GM11168 (cell line): ENCODE data around the gene ERICH2.

Experiments used
- in situ Hi-C: fragments of 300-500 bp; cut with MboI; formaldehyde crosslinking; loops from one replicate; pipeline ENCODE4 v1.12.0; 2022; ENCODE audit warnings: low sequenced_read_pairs; ENCODE audit not compliant: unreplicated experiment

ERICH2 gene

GRCh38 chr2:170829036-170829435 is 58.9 kb downstream of the ERICH2 start:
- in situ Hi-C loops, result no loop called here

- in situ Hi-C loops, result no loop called here
Observed at GRCh38 chr2:170830166-170830565, 60.0 kb downstream of the ERICH2 start.

GRCh38 chr2:170831115-170831514 is 60.9 kb downstream of the ERICH2 start:
- in situ Hi-C loops, result no loop called here

- in situ Hi-C loops, result no loop called here
Observed at GRCh38 chr2:170836027-170836426, 65.8 kb downstream of the ERICH2 start.

- in situ Hi-C loops, result no loop called here
Observed at GRCh38 chr2:170840717-170841210, 70.6 kb downstream of the ERICH2 start.

GRCh38 chr2:170842785-170843184 is 72.6 kb downstream of the ERICH2 start:
- in situ Hi-C loops, result no loop called here

- in situ Hi-C loops, result no loop called here
Observed at GRCh38 chr2:170843656-170844055, 73.5 kb downstream of the ERICH2 start.

GRCh38 chr2:170845343-170845742 is 75.2 kb downstream of the ERICH2 start:
- in situ Hi-C loops, result no loop called here

GRCh38 chr2:170846314-170846713 is 76.1 kb downstream of the ERICH2 start:
- in situ Hi-C loops, result no loop called here

- in situ Hi-C loops, result no loop called here
Observed at GRCh38 chr2:170847716-170848115, 77.5 kb downstream of the ERICH2 start.
